NB4 (cell line): ENCODE results near the gene GALNT10.

Experiments
- CTCF ChIP-seq: IDR thresholded peaks from one replicate; pipeline ENCODE4 v1.5.1; 2012; ENCODE audit warnings: low read depth, low read length
- MAX ChIP-seq: IDR thresholded peaks from 2 replicates; pipeline ENCODE4 v1.6.1; 2011; ENCODE audit warnings: low read depth, low read length
- MYC ChIP-seq: IDR thresholded peaks from 2 replicates; pipeline ENCODE4 v1.6.1; 2011; ENCODE audit warnings: low read depth, low read length

- TF ChIP-seq CTCF: no peak
- no peak for TF ChIP-seq MAX
- TF ChIP-seq MYC: no peak
Measured at GRCh38 chr5:154200221-154200620, 9.7 kb downstream of the GALNT10 start.
